Ascending aorta (tissue), 2 donors: ENCODE data around the gene STK38L. TPM values are rescaled to one million over a fixed set of nuclear protein-coding genes. Genes with fewer than 3 reads are reported as not detected.

Experiments used
- DNase-seq, 2 donors: peaks; one replicate each; pipeline ENCODE4 v3.0.0-alpha.2; 2019; ENCODE audit warnings: low spot score in 2 of 2
- H3K27ac ChIP-seq, 2 donors: fragments of 200-600 bp; sonication (generic); one replicate each; pipeline ENCODE4 v1.5.1; 2016 to 2017; ENCODE audit warnings: mild to moderate bottlenecking in 1 of 2
- H3K27me3 ChIP-seq: fragments of 200-600 bp; sonication (generic); one replicate; pipeline ENCODE4 v1.5.1; 2017
- H3K36me3 ChIP-seq, 2 donors: fragments of 200-600 bp; sonication (generic); one replicate each; pipeline ENCODE4 v1.5.1; 2016
- H3K4me1 ChIP-seq, 2 donors: fragments of 200-600 bp; sonication (generic); one replicate each; pipeline ENCODE4 v1.5.1; 2016 to 2017; ENCODE audit warnings: mild to moderate bottlenecking in 1 of 2
- H3K4me3 ChIP-seq, 2 donors: fragments of 200-600 bp; sonication (generic); one replicate each; pipeline ENCODE4 v1.5.1; 2016 to 2017; ENCODE audit warnings: mild to moderate bottlenecking in 1 of 2
- H3K9me3 ChIP-seq, 2 donors: fragments of 200-600 bp; sonication (generic); one replicate each; pipeline ENCODE4 v1.5.1; 2016
- CTCF ChIP-seq, 3 experiments: fragments of 200-600 bp in 2 of 3; fragments of 450-650 bp in 1 of 3; sonication (generic) in 2 of 3; IDR thresholded peaks; one replicate each; pipeline ENCODE4 v1.5.1; 2016 to 2019; ENCODE audit warnings: antibody characterized with exemption in 3 of 3, mild to moderate bottlenecking in 1 of 3, moderate library complexity in 1 of 3
- intact Hi-C: fragments of 100-400 bp; cut with DNase I; formaldehyde crosslinking; loops from one replicate; pipeline ENCODE4 v1.15.1; 2023
- total RNA-seq: library from RNA; depleted of rRNA; stranded (reverse); fragments of >200 nt; gene quantifications from one replicate; pipeline ENCODE4 v1.1.0, GENCODE V29; 2016

The STK38L gene
- total RNA-seq, 1 donor from 2014 or later, result 137 TPM

GRCh38 chr12:27257104-27257843 is 13.2 kb downstream of the STK38L start:
- Histone ChIP-seq H3K36me3 (peaks cover 0 to 2% of the 10 kb centered on the region in 2 donors), H3K4me1 (peaks cover 9 to 74% of the 10 kb centered on the region in 2 donors), H3K4me3 (peak overlapping the region in 1 of 2 donors; percentile 11), H3K27ac (peak overlapping the region; percentile 69 to 83), H3K27me3 (no peaks in the 10 kb centered on the region), H3K9me3 (no peaks in the 10 kb centered on the region)
- intact Hi-C loops, result loop anchor here (5.0 kb wide), 2 partner anchors 35 to 65 kb away; no protein-coding TSS in a partner anchor
- no peak for TF ChIP-seq CTCF (IDR thresholded peaks at IDR 0.05)
- no peak for DNase-seq

GRCh38 chr12:27260746-27261145 is 16.7 kb downstream of the STK38L start:
- H3K27ac ChIP-seq, result peak overlapping the region; percentile 69 to 83
- DNase-seq, result no peak
- no peaks in the 10 kb centered on the region for H3K9me3 ChIP-seq
- intact Hi-C loops, result no loop called here
- no peak for TF ChIP-seq CTCF (IDR thresholded peaks at IDR 0.05)
- peaks cover 2 to 3% of the 10 kb centered on the region in 2 donors for H3K36me3 ChIP-seq
- H3K27me3 ChIP-seq, result no peaks in the 10 kb centered on the region
- peak overlapping the region; percentile 17 to 32 for H3K4me3 ChIP-seq
- H3K4me1 ChIP-seq, result peaks cover 3 to 61% of the 10 kb centered on the region in 2 donors

- no peak for DNase-seq
- peak overlapping the region; percentile 69 to 83 for H3K27ac ChIP-seq
- intact Hi-C loops, result no loop called here
- peaks cover 3 to 59% of the 10 kb centered on the region in 2 donors for H3K4me1 ChIP-seq
- peak overlapping the region in 1 of 2 donors; percentile 17 for H3K4me3 ChIP-seq
- H3K27me3 ChIP-seq, result no peaks in the 10 kb centered on the region
- no peak for TF ChIP-seq CTCF (IDR thresholded peaks at IDR 0.05)
- no peaks in the 10 kb centered on the region for H3K9me3 ChIP-seq
- H3K36me3 ChIP-seq, result peaks cover 2 to 3% of the 10 kb centered on the region in 2 donors
Measured at GRCh38 chr12:27261866-27262265, 17.8 kb downstream of the STK38L start.

GRCh38 chr12:27270148-27270547 is 26.1 kb downstream of the STK38L start:
- no peak for TF ChIP-seq CTCF (IDR thresholded peaks at IDR 0.05)

GRCh38 chr12:27271206-27271605 is 27.1 kb downstream of the STK38L start:
- Histone ChIP-seq H3K36me3 (peaks cover 4 to 17% of the 10 kb centered on the region in 2 donors), H3K9me3 (no peaks in the 10 kb centered on the region), H3K27ac (peak overlapping the region in 1 of 2 donors; percentile 57), H3K27me3 (no peaks in the 10 kb centered on the region), H3K4me3 (no peak overlapping the region), H3K4me1 (peaks cover 16 to 54% of the 10 kb centered on the region in 2 donors)
- TF ChIP-seq CTCF (IDR thresholded peaks at IDR 0.05), result no peak
- DNase-seq, result no peak
- intact Hi-C loops, result no loop called here

More at GRCh38 chr12:27270148-27270547, 26.1 kb downstream of the STK38L start:
- Histone ChIP-seq H3K36me3 (peaks cover 4 to 17% of the 10 kb centered on the region in 2 donors), H3K4me1 (peaks cover 11 to 50% of the 10 kb centered on the region in 2 donors), H3K4me3 (no peak overlapping the region), H3K27ac (peak overlapping the region; percentile 29 to 33), H3K9me3 (no peaks in the 10 kb centered on the region), H3K27me3 (no peaks in the 10 kb centered on the region)
- intact Hi-C loops, result no loop called here
- DNase-seq, result no peak
